Central memory CD4-positive, alpha-beta T cell (primary cell): ENCODE results near the gene CHAC1.

Experiments
- DNase-seq: peaks from one replicate; pipeline ENCODE4 v3.0.0; 2022

Gene CHAC1

DNA sequence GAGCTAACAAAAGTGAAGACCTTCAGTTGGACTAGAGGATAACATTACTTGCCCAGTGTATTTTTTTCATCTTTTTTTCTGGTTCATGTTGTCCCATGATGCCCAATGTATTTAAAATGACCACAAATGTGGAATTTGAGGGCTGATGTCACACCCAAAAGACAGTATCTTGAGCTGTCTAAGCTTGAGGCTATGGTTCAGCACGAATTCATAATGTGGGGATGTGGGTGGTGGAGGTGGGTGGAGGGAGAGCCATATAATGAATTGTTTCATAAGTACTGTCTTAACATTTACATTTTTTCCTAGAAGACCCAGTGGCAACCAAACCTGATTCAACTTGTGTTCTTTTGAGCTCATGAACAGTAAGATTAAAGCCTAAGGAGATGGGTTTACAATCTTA is 37.5 kb downstream of the CHAC1 start:
- no peak for DNase-seq

DNA sequence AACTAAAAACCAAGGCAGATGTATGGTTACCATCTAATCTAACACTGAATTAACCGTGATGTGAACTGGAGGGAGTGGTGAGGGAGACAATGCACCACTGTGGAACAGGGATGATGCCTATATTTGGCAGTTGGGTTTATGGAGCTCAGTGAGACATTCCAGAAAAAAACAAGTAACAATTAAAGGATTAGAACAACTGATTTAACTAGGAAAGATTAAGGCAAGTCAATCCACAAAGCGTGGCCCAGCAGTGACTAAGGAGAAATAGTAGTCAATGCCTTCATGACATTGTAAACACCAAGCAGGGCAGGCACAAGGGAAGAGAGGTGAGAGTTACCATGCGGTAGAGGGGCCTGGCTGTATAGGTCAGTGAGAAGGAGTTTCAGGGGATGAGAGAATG is 38.1 kb downstream of the CHAC1 start:
- no peak for DNase-seq

- no peak for DNase-seq
Observed at GRCh38 chr15:40992241-40992741, 39.0 kb downstream of the CHAC1 start.

DNA sequence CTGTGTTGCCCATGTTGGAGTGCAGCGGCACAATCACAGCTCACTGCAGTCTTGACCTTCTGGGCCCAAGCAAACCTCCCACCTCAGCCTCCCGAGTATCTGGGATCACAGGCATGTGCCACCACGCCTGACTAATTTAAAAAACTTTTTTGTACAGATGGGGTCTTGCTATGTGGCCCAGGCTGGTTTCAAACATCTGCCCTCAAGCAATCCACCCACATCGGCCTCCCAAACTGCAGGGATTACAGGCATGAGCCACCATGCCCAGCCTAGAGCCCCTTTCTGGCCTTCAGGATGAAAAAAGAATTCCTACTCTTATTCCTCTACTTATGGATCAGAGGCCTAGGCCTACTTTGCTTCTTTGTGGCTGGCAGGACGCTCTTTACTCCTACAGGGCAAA is 39.6 kb downstream of the CHAC1 start:
- no peak for DNase-seq

- no peak for DNase-seq
Observed at GRCh38 chr15:40995656-40996055, 42.4 kb downstream of the CHAC1 start.

DNA sequence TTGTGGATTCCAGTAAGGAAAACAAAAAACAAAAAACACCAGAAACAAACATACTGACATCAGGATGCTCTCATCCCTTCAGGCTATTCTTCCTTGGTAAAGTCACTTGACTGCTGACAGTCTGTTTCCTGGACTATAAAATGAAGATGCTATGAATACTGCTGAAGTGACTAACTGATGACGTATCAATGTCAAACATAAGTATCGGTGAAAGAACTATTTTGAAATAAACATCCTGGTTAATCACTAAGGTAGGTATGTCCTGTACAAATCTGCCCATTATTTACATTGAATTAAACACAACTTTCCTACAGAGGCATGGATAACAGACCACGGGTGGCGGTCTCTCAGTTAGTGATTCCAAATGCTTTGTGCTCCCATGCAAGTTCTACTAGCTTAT is 45.9 kb downstream of the CHAC1 start:
- DNase-seq = no peak

GRCh38 chr15:41001524-41002214 is 48.4 kb downstream of the CHAC1 start:
- no peak for DNase-seq

GRCh38 chr15:41004490-41004889 is 51.2 kb downstream of the CHAC1 start:
- DNase-seq = no peak
